Measurements from ENCODE around the gene CALML5.
A peak's percentile ranks its signal among the peaks of the same experiment; 100 is the strongest.

Gene CALML5

DNA sequence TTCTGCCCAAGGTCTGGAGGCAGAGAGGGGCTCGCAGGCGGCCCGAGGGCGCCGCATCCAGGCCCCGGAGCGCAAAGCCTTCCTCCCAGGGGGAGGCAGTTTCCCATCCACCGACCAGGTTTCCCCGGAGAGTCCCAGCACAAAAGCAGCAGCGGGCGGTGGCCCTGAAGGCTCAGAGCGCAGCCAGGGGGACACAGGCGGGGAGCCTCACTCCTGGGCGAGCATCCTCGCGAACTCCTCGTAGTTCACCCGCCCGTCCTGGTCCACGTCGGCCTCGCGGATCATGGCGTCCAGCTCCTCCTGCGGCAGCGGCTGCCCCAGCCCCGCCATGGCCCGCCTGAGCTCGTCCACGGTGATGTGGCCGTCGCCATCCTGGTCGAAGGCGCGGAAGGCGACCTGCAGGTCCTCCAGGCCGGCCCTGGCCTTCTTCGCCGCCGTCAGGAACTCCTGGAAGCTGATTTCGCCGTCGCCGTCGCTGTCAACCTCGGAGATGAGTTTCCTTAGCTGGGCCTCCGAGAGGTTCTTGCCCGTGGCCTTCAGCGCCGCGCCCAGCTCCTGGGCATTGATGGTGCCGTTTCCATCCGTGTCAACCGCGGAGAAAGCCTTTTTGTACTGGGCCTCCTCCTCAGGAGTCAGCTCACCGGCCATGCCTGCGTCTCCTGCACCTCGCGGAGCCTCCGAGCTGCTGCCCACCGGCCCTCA lies 428 bp downstream of the CALML5 start:
- no peak for DNase-seq

- no peak for DNase-seq
These were observed 1.2 kb downstream of the CALML5 start for GRCh38 chr10:5497948-5498730.

DNA sequence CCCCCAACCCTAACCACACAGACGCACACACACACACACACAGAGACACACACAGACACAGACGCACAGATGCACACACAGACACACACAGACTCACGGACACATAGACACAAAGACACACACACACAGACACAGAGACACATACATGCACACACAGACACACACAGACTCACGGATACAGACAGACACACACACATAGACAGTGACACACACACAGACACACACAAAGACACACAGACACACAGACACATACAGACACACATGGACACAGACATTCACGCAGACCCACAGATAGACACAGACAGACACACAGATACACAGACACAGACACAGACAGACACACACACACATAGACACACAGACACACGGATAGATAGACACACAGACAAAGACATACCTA lies 2.1 kb downstream of the CALML5 start:
- DNase-seq: no peak

DNA sequence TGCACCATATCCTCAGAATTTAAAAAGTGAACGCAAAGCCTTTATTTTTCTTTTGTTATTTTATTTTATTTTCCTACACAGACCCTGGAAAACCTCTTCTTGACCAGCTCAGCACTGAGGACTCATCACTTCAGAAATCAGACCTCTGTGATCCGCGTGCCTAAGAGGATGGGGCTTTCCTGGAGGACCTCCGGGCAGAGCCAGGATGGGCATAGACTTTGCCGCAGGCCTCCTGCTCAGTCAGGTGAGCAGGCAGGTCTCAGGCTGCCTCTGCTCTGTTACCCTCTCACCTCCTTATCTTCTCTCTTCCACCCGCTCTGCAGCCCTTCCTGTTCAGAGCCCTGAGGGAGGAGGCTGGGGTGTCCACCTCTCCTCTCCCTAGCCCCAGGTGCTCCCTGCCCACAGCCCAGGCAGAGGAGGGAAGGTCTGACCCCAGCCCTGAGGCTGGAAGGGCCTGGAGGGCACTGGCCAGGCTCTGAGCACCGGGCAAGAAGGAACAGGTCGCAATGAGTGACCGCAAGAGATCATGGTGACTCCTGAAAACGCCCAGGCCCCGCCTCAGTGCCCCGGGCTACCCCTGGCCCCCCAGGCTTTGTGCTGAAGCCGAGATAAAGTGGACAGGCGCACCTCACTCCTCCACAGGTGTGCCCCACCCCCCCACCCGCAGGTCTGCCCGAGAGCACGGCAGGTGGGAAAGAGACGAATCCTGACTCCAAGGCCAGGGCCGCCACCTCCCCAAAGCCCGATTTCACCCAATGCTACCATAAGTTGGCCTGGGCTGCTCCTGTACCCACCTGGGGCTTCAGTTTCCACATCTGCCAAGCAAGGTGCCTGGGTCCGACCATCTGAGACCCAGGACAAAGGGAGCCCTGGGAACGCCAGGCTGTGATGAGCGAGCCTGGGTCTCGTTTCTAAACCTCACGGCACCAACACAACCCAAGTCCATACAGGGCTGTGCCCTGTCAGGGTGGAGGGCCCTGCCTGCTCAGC lies 2.8 kb downstream of the CALML5 start:
- no peak for DNase-seq

DNA sequence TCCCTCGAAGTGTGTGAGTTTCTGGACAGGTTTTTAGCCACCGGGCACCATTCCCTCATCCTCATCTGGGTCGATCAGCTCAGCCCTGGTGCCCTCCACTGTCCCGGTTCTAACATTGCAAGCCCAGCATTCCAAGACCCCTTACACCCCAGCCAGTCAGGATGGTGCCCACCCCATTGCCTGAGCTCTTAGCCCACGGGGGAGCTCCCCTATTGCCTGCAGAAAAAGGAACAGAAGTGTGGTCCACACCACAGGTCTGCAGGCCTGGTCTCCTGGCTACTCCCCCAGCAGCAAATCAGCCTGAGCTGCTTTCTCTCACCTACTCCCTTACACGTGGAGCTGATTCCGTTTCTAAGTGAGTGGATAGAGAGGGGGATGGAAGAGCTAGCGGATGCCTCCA lies 4.8 kb downstream of the CALML5 start:
- DNase-seq: no peak

DNA sequence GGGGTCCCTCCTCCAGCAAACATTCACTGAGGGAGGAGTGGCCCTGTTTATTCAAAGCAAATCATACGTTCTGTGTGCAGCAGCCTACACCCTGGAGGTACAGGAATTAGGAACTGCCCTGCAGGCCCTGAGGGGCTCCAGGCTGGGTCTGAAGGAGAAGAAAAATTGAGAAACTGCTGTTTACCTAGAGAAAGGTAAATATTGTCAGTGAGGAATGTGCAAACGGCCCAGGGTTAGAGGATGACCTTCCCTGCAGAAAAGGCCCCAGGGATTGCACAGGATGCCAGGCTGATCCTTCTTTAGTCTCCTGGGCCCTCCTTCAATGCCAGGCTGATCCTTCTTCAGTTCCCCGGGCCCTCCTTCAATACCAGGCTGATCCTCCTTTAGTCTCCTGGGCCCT lies 5.7 kb downstream of the CALML5 start:
- peak; percentile 63 for DNase-seq

DNA sequence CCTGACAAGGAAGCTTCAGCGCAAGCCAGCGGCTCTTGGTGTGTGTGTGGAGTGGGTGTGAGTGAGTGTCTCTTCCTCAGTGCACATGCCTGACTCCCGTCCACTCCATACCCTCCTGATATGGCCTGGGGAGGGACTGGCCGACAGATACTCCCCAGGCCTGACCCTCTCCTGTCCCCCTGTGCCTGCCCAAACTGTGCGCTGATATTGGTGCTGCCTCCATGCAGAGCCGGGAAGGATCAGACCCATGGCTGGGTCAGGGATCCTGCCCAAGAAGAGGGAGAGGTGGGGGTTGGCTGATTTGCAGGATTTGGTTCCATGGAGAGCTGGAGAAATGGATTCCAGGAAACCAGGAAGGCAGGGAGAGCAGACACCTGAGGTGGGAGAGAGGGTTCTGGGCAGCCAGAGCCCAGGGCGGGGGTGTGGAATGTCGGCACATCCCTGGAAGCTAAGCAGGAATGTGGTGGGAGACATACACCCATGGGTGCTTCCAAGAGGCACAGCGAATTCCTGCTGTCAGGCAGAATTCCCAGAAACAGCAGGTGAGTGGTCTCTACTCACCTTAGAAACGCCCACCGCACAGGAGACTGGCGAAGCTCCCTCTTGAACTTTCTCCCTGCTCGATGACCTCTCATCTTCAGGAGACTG lies 6.3 kb downstream of the CALML5 start:
- no peak for DNase-seq

DNA sequence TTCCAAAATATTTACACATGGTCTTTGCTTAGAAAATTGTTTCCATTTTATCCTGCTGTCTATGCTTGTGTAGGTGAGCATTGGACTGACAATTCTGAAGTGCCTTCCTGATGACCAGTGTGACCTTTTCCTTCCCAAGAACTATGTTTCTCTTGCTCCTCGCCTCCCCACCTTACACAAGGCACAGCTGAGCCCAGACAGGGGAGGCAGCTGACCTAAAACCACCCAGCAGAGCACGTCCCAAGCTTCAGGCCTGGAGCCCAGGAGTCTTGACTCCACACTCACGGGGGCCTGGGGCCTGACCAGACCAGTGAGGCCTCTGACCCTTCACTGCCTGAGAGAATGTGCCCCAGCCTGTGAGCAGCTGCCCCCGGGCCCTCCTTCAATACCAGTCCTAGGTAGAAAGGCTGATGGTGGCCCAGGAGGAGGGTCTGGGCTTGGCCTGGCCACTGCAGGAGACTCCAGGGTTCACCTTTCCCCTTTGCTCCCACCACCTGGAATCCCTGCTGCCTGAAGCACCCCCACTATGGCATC lies 7.0 kb downstream of the CALML5 start:
- DNase-seq: no peak

GRCh38 chr10:5491477-5491876 lies 7.9 kb downstream of the CALML5 start:
- no peak for DNase-seq

DNA sequence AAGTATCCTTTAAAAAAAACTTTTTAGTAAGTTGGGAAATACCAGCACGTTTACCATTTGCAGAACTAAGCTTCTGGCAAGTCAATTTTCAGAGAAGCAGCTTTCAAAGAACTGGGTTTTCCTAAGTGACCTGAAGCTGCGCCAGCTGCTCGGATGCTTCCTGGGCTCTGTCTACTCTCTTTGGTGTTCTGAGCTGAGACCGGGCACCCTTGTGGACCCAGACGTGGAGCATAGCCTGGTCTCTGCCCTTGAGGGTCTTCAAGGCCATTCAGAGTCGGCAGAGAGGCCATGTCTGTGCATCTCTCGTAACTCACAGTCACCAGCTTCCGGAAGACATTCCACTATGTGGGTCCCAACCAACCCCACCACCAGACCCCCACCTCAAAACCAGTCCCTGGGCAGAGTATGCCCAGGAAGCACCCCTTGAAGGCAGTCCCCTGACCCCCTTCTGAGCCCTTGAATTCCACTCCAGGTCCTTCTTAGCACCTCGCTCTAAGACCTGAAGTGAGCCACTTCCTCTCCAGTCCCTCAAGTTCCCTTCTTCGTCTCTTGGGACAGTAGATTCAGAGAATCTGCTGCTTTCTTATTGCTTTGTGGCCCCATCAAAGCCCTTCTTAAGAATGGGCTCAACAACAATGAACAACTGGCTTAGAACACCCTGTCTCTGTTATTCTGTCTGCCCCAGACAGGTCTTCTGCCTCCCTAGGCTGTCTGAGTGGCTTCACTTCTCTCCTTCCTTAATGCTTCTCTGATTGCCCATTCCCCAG lies 8.5 kb downstream of the CALML5 start:
- no peak for DNase-seq

DNA sequence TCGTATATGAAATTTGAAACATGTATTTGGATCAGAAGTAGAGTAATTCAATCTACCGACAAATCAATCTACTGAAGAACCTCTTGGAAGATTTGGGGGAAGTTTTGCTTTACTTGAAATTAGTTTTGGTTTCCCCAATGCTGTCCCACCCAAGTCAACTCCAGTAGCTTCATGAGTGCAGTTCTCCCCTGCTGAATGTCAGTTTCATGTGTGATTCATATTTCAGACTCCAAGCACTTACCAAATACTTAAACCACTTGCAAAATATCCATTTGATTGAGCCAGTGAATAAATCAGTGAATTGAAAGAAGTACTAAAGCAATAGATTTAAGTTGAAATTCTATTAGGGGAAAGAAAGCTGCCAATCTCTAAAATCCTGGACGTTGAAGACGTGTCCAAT lies 9.3 kb downstream of the CALML5 start:
- no peak for DNase-seq

DNA sequence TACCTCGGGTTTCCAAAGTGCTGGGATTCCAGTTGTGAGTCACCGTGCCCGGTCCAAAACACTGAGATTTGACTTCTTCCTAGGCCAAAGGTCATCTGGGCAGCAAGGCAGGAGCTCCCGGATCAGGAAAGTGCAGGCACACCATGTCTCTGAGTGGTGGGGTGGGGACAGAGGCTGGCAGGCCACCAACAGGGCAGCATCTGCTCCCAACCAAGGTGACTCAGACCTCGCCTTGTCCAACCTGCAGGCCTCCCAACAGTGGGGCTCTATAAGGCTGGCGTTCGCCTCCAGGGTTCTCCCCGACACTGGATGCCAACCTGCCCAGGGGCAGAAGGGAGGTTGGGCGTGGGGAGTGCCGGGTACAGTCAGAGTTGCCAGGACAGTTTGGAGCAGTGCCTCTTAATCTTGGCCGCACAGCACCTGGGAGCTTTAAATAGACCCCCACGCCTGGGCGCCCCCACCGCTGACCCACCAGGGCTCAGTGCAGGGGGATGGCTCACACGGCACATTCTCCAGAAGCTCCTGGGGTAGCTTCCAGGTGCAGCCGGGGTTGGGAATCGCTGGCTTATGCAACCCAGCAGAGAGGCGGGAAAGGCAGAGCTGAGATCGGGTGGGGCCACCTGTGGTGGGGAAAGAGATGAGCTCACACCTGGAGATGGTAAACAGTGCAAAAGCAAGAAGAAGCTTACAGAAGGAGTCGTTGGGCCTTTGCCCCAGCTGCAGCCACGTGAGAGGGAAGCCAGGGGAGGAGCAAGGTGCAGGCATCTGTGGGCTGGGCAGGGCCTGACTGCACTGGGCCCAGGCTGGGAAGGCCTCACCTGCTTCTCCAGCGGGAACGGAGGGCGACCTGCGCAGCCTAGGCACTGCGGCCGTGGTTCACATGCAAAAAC lies 10.9 kb downstream of the CALML5 start:
- peak; percentile 81 for DNase-seq

- DNase-seq: no peak
These were observed 12.5 kb downstream of the CALML5 start for GRCh38 chr10:5486853-5487235.

DNA sequence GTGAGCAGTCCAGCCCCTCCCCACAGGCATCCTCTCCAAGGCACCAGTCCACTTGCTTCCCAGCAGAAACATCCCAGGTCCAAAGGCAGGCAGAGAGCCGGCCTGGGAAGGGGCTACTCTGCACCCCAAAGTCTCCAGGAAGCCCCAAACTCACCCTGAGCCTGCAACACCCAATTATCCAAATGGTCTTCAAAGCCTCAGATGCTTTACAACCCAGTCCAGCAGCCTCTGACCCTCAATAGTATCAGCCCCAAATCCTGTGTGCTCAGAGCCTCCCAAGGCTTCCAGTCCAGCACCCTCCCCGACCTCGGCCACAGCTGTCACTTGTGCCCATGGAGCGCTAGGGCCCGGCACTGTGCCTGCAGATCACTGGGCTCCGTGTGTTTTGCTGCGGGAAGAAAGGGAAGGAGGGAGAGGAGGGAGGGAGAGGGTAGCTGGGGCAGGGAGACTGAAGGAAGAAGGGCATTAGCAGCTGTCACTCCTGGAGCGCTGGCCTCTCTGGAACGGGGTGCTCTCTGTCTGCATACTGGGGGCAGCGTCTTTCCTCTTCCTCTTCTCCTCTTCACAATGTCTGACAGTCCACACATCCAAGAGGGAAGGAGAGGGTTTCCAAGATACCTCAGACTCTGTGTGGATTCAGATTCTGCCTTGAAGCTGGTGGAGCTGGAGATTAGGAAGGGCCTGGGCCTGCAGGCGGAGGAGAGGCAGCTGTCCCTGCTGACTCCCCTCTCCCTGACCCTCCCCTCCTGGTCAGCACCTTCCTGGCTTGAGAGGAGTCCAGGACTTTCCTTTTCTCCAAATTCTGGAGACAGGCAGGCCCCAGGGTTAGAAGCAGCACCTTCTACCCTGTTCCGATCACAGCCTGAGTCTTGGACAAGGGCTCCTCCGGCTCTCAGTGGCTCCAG lies 13.2 kb downstream of the CALML5 start:
- DNase-seq: no peak

DNA sequence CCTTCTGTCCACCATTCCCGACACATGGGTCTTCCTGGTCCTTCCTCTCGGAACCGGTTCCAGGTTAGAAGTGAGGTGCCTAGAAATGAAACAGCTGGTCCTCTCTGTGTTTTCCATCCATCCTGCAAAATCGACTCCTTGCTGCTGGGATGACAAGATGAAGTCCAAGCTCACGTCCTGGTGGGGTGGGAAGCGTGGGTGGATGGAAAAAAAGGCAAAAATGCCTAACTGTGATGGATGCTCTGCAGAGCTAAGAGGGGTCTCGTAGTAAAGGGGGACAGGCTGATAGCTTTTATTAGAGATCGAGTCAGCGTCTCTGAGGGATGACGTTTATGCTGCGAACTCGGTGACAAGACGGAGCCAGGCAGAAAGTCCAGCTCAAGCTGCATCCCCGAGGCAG lies 14.1 kb downstream of the CALML5 start:
- DNase-seq: no peak

- no peak for DNase-seq
These were observed 15.2 kb downstream of the CALML5 start for GRCh38 chr10:5484205-5484604.

DNA sequence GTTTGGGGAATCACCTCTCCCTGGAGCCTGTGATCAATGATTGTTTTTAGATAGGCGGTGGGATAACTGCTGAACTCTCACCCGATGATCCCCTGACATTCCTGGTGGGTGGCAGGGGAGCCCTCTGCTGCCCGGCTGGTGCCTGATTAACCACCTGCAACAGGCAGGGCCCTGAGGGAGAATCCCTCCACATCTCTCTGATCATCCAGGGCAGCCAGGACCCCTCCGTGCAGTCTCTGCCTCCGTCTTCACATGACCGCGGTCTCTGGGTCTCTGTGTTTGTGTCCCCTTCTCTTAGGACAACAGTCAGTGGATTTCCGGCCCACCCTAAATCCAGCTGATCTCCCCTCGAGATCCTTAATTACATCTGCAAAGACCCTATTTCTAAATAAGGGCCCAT lies 17.4 kb downstream of the CALML5 start:
- no peak for DNase-seq

DNA sequence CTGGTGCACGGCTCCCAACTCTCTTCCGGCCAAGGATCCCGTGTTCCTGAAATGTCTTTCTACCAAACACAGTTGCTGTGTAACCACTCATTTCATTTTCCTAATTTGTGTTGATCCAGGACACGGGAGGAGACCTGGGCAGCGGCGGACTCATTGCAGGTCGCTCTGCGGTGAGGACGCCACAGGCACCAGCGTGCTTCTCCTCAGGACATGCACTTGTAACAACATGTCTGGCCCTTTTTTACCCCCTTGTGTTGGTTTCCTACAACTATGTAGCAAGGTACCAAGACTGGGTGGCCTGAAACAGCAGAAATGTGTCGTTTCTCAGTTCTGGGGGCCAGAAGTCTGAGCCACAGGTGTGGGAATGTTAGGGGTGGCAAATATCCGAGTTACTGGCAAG lies 18.2 kb downstream of the CALML5 start:
- no peak for DNase-seq

DNA sequence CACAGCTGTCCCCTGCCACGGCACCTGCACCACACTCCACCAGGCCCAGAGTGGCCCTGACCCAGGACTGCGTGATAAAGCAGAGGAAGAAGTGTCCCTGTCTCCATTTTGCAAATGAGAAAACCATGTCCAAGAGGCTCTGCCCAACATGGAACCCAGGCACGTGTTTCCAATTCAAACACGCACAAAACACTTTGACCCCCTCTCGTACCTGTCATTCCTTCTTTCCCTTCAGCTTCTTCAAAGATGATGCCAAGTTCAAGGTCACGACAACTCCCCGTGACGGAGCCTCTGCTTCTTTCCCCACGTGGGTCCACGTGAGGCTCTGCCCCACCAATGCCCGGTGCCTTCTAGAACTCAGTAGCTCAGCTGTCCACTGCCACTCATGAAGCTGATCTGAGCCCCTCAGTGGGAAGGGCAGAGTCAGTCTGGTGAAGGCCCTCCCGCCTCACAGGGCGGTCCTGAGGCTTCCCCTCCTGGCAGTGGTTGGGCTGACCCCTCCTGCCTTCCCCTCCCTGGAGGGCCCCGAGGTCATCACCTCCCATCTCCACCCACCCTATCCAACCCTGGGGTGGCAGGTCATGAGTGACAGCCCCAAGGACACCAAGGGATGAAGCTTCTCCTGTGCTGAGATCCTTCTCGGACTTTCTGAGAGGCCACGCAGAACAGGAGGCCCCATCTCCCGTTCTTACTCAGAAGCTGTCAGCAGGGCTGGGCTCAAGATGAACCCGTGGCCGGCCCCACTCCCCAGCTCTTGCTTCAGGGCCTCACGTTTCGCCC lies 19.0 kb downstream of the CALML5 start:
- no peak for DNase-seq

Measured in NCI-H69 (cell line).